ENCODE results near the gene HNRNPL. TPM values are rescaled to one million over a fixed set of nuclear protein-coding genes. Genes with fewer than 3 reads are reported as not detected.
A peak's percentile ranks its signal among the peaks of the same experiment; 100 is the strongest.

Gene HNRNPL
- total RNA-seq, 6 experiments from 2014 or later = 89.5 to 157 (median 102) TPM

GRCh38 chr19:38786572-38787265 lies 63.1 kb downstream of the HNRNPL start:
- Histone ChIP-seq H3K27me3 (no peaks in the 10 kb centered on the region), H3K36me3 (no peaks in the 10 kb centered on the region), H3K4me1 (peaks cover 0 to 6% (median 0%) of the 10 kb centered on the region in 4 donors), H3K27ac (no peak overlapping the region), H3K4me3 (no peak overlapping the region), H3K9me3 (no peaks in the 10 kb centered on the region)
- TF ChIP-seq CTCF (IDR thresholded peaks at IDR 0.05) = no peak
- TF ChIP-seq POLR2A (IDR thresholded peaks at IDR 0.05) = no peak
- no peak for ATAC-seq
- intact Hi-C loops (cut with DNase I) = no loop called here
- DNase-seq = peak in 1 of 3 donors; percentile 36
- 90% methylated on average over 3 of the region's 11 CpGs for WGBS (ENCODE audit: insufficient coverage, low coverage, low lambda C conversion rate, missing lambda C conversion rate)

Small RNA genes lying within 50 kb of the gene (small RNA-seq; reads per million reads assigned to genes)
- 0 reads per million in 2 experiments for gene RNU6-140P

Other genes with a start within 250 kb of the HNRNPL start
- 1 to 10 TPM in 5 of 6 experiments, under 1 TPM in 1; 0.93 to 3.1 (median 2.0) TPM for gene MAP4K1, start 232.0 kb downstream of the HNRNPL start, total RNA-seq
- gene EIF3K, start 230.8 kb downstream of the HNRNPL start, total RNA-seq = 100 to 1,000 TPM in 4 of 6 experiments, 10 to 100 TPM in 2; 86.3 to 305 (median 116) TPM
- gene ACTN4, start 202.3 kb downstream of the HNRNPL start, total RNA-seq = 100 to 1,000 TPM; 142 to 306 (median 201) TPM
- gene CAPN12, start 105.5 kb downstream of the HNRNPL start, total RNA-seq = 10 to 100 TPM in 3 of 6 experiments, 1 to 10 TPM in 3; 2.2 to 45.3 (median 16.3) TPM
- not detected for gene LGALS7, start 76.5 kb downstream of the HNRNPL start, total RNA-seq
- not detected for gene LGALS7B, start 60.8 kb downstream of the HNRNPL start, total RNA-seq
- gene LGALS4, start 37.0 kb downstream of the HNRNPL start, total RNA-seq = 100 to 1,000 TPM in 5 of 6 experiments, 10 to 100 TPM in 1; 21.0 to 376 (median 186) TPM
- 100 to 1,000 TPM; 158 to 466 (median 286) TPM for gene ECH1, start 18.2 kb downstream of the HNRNPL start, total RNA-seq
- 10 to 100 TPM in 2 of 6 experiments, 1 to 10 TPM in 4; 3.3 to 13.8 (median 5.5) TPM for gene RINL, start 28.3 kb upstream of the HNRNPL start, total RNA-seq
- gene SIRT2, start 49.6 kb upstream of the HNRNPL start, total RNA-seq = 10 to 100 TPM; 28.6 to 62.0 (median 32.5) TPM
- gene NFKBIB, start 50.0 kb upstream of the HNRNPL start, total RNA-seq = 10 to 100 TPM; 13.2 to 27.9 (median 16.5) TPM
- under 1 TPM in 4 of 6 experiments, not detected in 2; 0.20 to 0.55 (median 0.37) TPM for gene CCER2, start 62.2 kb upstream of the HNRNPL start, total RNA-seq
- 10 to 100 TPM; 10.6 to 26.5 (median 18.7) TPM for gene SARS2, start 80.8 kb upstream of the HNRNPL start, total RNA-seq
- 10 to 100 TPM; 21.2 to 49.5 (median 24.0) TPM for gene MRPS12, start 81.0 kb upstream of the HNRNPL start, total RNA-seq
- 10 to 100 TPM; 19.9 to 57.9 (median 36.7) TPM for gene FBXO17, start 125.8 kb upstream of the HNRNPL start, total RNA-seq
- gene FBXO27, start 182.6 kb upstream of the HNRNPL start, total RNA-seq = 10 to 100 TPM in 1 of 6 experiments, 1 to 10 TPM in 5; 3.7 to 15.5 (median 7.6) TPM
- gene ACP7, start 234.4 kb upstream of the HNRNPL start, total RNA-seq = not detected